Embryonic facial prominence (tissue), 1 donor: ENCODE data around the gene MXI1.
"Not testable (repeated sequence)": the region's sequence is repeated elsewhere in the genome, so short reads cannot be mapped to it uniquely, and the experiment has no call there.

ENCODE experiments used
- DNase-seq: peaks from one replicate; pipeline ENCODE4 v3.0.0-alpha.2; 2016; ENCODE audit errors: extremely low spot score

Gene MXI1

DNA sequence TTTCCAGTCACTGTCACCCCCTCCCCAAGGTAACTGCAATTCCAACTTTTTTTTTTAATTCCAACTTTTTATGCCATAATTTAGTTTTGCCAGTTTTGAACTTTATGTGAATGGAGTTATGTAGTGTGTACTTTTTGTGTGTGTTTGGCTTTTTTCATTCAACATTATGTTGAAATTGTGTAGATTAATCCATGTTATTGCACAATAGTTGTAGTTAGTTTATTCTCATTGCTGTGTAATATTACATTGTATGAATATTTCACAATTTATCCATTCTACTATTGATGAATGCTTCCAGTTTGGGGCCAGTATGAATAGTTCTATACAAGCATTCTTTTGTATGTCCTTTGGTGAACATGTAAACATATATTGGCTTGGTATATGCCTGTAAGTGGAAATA is 32.5 kb downstream of the MXI1 start:
- DNase-seq: no peak

DNA sequence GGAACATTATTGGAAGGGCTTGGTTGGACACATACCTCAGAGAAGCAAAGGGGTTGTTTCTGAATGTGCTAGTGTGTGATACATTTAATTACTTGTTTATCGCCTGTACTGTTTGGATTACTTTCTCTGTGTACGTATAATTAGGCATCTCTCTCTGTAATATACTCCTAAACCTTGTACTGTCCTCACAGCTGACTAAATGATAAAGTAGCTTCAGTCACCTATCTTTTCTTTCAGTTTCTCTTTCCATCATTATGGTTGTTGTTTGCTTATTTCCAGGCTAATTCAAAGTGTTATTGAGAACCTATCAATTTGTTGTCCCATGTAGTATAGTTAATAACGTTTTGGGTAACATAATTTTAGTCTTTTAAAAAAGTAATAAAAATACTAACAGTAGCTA is 34.0 kb downstream of the MXI1 start:
- DNase-seq: no peak

DNA sequence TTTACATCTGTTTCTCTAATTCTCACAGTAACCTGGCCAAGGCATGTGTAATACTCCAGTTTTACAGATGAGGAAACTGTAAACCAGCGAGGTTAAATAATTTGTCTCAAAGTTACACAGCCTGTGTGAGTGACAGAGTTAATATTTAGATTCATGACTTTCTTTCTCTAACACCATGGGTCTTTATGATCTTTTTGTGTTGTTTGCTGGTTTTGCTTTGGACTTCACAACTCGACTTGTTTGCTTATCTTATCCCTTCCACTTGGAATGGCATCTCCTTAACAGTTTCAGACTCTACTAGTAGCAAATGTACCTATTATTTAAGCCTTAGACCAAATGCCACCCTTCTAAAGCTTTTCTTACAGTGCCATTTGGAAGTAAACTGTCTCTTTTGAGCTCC is 34.4 kb downstream of the MXI1 start:
- DNase-seq: no peak

DNA sequence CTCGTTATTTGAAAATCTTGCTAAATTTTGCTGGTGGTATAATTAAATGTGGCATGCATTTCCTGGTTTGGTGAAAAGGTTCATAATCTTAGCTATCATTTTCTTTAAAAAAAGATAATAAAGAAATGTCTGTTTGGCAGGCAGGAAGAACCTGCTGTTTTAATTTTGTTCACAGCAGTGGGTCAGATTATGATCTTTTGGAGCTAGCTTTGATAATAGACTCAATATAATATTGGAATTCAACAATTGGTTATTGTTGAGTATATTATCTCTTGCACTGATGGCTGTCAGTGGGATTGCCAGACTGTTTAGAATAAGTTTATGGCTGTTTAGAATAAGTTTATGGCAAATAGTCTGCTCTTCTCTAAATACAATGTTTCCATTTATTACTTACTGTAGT is 35.1 kb downstream of the MXI1 start:
- no peak for DNase-seq

DNA sequence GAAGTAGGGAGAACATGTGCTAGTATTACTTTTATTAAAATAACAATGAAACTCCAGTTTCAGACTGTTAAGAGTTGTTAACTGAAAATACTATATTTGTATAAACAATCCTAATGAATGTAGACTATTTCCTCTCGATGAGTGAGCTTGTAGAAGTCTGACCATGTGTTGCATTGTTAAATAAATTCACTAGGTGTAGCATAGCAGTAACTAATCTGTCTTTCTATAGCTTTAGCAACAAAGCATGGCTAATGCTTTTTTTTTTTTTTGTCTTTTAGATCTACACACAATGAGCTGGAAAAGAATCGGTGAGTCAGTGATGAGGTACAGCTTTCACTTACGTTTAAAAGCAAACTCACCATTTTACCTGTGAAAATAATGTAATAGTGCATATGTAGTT is 37.1 kb downstream of the MXI1 start:
- DNase-seq: no peak

DNA sequence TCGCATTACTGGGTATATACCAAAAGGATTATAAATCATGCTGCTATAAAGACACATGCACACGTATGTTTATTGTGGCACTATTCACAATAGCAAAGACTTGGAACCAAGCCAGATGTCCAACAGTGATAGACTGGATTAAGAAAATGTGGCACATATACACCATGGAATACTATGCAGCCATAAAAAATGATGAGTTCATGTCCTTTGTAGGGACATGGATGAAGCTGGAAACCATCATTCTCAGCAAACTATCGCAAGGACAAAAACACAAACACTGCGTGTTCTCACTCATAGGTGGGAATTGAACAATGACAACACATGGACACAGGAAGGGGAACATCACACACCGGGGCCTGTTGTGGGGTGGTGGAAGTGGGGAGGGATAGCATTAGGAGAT is 40.4 kb downstream of the MXI1 start:
- DNase-seq: not testable (repeated sequence)

DNA sequence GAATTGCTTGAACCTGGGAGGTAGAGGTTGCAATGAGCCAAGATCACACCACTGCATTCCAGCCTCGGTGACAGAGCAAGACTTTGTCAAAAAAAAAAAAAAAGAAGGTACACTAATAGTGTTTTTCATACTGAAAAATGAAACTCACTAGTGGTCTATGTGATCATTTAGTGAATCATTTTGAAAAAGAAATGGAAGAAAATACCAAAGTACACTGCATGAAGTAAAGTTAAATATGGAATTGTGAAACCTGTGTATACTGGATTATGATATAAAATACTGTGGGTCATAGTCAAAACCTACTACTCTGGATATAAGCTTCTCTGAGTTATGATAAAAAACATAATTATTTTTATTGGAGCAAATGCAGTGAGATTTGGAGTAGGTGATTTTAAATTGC is 42.1 kb downstream of the MXI1 start:
- DNase-seq: not testable (repeated sequence)

DNA sequence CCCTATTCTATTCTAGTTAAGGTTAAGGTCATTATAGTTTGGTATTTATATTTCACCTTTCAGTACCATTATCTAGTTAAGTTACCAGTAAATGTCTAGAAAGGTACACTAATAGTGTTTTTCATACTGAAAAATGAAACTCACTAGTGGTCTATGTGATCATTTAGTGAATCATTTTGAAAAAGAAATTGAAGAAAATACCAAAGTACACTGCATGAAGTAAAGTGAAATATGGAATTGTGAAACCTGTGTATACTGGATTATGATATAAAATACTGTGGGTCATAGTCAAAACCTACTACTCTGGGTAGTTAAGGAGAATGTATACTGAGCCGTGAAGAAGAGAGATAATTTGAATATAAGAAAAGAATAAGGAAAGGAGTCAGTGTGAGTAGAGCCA is 44.0 kb downstream of the MXI1 start:
- not testable (repeated sequence) for DNase-seq

DNA sequence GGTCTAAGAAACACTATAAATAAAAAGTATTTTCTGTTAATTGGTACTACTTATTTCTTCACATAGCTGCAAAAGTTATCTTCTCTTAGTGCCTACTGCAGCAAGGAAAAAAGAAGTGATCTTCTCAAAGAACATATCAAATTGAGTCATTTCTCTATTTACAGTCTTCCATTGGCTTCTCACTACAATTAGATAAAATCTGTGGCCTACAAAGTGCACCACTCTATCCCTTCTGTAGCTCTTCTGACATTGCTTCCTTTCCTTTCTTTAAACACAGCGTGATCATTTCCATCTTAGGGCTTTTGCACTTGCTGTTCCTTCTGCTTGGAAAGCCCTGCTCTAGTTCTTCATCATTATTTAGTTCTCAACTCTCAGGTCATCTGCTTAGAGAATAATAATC is 44.7 kb downstream of the MXI1 start:
- DNase-seq: no peak

DNA sequence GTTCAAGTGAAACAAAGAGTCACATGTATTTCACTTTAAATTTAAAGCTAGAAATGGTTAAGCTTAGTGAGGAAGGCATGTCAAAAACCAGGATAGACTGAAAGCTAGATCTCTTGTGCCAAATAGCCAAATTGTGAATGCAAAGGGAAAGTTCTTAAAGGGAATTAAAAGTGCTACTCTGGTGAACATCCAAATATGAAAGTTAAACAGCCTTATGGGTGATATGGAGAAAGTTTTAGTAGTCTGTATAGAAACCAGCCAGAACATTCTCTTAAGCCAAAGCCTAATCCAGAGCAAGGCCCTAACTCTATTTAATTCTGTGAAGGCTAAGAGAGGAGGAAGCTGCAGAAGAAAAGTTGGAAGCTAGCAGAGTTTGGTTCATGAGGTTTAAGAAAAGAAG is 47.1 kb downstream of the MXI1 start:
- DNase-seq: no peak

DNA sequence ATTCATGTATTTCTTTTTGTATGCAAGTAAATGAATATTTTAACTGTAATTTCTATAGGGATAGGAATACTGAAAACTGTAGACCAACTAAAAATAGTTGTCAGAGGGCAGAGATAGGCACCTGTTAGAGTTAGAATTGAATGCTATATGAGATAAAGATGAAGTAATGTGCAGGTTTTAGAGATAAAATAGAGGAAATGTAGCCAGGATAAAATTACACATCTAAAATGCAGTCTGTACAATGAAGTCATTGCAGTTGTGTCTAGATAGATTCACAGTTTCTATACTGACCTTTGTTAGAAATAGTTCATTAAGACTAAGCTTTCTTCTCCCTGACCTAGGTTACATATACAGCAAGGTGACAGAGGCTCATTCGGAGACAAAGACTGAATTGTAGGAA is 51.1 kb downstream of the MXI1 start:
- DNase-seq: no peak

DNA sequence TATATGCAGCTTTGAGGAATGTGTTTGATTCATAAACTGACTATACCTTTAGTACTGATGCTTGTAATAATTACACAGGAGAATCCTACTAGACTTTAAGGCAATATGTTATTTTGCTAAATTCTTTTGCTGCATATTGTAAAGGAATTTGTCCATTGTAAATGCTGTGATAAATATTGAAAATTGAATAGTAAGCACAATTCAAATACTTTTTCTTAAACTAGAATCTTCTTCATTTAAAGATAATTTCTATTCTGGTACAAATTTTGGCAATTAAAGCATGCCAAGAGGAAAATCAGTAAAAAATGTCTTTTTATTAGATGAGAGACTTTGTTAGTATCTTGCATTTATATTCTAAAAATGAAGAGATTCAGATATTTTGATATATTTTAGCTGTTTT is 51.9 kb downstream of the MXI1 start:
- no peak for DNase-seq

DNA sequence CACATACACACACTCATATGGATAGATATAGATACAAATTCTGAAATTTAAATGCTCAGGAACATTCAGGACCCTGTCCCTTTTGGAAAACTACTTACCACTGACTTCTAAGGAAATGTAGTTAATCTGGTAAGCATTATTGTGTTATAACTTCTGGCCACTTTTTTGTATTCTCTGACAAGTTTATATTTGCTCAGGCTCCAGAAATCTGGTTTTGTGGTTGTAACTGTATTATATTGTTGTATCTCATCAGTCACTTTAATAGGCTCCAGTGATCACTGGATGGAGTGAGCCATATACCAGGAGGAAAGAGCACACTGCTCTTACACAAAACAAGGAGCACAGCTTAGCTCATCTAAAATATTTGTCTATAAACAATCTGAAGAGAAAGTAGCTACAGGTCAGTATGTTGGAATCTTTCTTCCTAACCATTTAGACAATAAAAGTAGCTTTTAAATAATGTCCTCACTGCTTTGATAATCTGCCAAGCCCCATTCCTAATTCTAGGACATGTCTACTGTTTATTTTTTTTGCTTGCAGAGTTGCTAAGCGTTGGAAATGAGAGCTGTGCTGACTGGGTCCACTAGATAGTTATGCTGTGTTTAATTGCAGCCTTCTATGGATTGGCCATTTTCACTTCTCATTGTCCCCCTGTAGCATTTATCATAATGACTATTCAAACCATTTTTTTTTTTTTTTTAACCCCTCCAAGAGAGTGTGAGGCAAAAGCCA is 53.5 kb downstream of the MXI1 start:
- DNase-seq: no peak

DNA sequence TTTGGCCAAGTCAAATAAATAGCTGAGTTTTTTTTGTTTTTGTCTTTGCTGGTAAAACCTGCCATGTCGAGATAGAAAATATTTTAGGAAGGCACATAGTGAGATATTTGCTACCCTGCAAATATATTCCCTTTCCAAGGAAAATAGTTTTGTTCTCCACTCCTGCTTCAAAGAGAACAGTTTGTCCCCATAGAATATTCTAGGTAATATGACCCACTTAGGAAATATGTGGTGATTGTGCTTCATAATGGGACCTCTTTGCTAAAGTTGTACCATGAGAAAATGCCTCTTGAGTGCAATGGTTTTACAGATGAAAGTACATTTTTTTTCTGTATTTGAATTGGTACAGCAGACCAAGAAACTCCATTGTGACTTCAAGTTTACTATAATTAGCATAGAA is 55.8 kb downstream of the MXI1 start:
- no peak for DNase-seq

DNA sequence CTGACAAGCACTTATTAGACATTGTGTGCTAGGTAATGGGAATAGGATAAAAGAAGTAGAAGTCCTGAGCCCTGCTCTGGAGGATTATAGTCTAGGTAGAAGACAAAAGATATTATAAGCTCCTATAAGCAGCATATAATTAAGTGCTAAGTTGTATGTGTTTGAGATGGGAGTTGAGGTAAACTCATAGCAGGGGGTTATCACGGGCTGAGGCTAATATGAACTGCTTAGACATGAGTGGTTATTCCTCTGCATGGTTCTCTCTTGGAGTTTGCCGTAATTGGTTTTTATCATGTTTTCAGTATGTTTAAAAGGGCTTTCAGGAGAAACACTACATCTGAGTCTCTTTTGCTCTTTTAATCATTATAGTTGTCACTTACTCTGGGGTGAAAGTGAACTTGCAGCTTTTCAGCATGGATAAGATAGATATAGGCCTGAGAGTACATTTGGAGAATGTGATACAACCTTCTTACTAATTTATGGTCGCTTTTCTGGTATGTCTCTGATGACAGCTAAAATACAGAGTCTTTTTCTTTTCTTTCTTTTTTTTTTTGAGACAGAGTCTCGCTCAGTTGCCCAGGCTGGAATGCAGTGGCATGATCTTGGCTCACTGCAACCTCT is 58.3 kb downstream of the MXI1 start:
- no peak for DNase-seq

DNA sequence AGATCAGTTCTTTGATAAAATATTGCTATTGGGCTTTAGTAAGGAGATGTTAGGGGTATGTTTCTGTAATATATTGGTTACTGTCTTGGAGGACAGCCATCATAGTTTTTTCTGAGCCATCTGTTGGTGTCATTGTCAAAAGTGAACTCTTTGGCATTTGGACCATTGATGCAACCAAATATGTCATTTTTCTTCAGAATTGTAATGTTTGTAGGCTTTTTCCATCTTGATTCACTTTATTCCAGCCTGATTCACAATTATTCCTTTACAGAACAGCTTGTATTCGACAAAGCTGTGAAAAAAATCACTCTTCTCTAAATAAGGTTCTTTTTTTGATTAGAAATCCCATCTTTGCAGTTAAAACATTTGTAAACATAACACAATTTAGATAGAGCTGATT is 59.9 kb downstream of the MXI1 start:
- no peak for DNase-seq

DNA sequence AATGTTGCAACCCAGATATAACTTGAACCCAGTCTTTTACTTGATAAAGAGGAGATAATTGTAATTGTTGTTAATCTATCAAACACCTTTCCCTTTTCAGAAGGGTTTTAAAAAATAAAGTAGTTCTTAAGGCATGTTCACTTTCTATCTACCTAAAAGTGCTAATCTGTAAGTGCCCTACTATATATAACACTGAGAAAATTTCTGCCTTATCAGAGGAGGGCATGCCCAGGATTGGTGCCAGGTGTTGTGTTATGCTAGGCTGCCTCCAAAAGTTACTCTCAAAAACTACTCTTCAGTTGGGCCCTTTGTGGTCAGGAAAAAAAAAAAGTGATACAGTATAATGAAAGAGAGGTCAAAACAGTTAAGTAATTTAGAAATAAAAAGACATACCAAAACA is 61.0 kb downstream of the MXI1 start:
- DNase-seq: no peak

DNA sequence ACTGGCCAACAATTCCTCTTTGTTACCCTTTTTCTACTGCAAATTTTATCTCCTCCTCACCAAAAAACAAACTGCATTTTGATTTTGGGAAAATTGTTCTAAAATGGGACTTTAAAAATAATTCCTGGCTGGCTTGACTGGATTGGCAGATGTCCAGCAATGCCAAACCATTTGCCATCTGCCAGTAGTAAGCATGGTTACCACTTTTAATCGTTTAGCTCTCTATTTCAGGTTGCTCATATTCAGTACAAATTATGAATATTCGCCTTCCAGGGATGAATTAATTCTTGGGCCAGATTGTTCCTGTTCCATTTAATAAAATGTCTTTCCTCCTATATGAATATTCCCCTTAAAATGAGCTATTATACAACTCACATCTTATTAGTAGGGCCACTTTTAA is 61.6 kb downstream of the MXI1 start:
- no peak for DNase-seq

DNA sequence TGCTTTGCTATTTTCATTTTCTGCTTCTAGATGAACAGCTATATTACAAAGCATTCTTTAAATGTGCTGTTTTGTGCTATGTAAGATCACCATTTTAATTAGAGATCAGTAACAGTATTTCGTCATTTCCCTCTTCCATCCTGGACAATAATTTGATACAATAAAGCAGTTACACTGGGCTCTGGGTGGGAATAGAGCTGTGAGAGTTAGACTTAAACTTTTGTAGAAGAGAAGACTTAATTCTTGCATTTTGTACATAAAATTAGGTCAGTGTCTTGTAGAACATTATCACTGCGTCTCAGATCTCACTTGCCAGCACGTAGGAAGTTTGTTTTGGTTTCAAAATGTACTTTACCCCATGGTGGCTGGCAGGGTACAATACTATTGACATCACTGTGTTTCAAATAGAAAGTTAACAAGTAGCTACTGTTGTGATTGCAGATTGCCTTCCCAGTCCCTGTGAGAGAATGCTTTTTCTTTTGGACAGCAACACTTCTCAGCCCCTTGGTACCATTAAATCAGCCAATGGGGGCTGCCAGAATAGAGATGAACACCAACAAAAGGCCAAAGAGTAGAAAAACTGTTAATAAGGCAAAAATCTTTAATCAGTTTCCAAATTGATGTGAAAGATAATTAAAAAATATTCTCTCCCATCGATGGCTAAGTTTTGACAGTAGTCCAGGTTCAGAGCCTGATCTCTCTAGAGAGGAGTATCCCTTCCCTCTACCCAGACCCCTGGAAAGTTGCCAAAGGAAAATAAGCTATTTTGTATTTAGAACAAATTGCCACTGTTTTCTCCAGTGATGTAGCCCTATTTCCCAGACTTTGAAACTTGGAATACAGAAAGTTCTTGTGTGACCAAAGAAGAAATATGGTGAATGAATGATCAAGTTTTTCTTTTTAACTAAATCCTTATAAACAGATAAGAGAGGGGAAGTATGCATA is 62.2 kb downstream of the MXI1 start:
- no peak for DNase-seq

DNA sequence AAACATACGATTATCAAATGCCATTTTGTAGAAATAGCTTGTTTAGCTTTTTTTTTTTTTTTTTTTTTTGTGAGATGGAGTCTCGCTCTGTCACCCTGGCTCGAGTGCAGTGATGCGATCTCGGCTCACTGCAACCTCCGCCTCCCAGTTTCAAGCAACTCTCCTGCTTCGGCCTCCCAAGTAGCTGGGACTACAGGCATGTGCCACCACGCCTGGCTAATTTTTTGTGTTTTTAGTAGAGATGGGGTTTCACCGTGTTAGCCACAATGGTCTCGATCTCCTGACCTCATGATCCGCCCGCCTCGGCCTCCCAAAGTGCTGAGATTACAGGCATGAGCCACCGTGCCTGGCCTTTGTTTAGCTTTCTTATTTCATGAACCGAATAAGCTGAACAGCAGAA is 65.6 kb downstream of the MXI1 start:
- DNase-seq: not testable (repeated sequence)

DNA sequence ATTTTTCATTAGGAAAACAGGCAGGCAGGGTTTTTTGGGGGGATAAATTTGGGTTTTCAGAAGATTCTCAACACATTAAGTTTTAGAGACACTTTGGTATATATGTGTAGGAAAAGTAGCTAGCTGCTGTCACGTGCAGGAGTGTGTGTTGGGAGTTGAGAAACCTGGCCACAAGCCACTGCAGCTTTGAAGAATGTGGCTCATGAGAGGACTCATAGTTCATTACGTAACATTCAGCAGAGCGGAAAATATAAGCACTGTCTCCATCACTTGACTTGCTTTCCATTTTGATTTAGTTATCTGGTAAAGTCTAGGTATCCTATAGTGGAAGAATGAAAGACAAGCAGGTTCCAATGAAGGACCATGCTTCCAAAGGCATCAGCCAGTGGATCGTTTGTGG is 66.1 kb downstream of the MXI1 start:
- DNase-seq: no peak

DNA sequence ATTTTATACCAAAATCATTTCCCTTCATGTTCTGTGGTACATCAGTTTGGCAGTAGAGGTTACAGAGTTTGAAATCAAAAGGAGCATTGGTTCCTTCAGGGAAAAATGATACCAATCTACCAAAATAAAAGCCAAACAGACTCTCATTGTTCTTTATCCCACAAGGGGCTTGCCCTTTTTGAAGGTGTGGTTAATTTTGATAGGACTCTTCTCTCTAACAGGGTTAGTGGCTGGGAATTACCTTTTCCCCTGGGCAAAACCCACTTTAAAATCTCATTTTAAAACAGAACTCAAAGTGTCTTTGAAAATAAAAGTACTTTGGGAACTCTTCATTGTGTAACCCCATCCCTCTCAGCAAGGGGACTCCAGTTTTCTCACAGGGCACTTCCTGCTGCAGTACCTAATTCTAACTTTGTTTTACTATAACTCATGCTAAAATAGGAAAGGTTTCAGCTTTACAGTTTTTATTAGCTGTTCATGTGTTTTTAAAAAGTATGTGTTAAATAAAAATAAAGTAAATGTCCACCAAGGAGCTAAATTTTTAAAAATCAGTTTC is 66.7 kb downstream of the MXI1 start:
- DNase-seq: no peak
